Measurements from ENCODE around the gene ANGPTL4.

DNA sequence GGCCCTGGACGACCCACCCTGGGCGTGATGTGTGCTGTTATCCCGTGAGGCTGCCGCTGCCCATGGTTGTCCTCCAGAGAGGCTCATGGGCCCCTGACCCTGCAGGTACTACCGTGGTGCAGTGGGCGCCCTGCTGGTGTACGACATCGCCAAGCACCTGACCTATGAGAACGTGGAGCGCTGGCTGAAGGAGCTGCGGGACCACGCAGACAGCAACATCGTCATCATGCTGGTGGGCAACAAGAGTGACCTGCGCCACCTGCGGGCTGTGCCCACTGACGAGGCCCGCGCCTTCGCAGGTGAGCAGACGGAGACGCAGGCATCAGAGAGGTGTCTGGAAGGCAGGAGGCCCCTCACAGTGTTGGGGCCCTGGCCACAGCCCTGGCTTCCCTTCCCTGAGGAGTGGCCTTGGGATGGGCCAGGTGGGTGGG lies 38.0 kb downstream of the ANGPTL4 start:
- TF ChIP-seq, protein P1, sequence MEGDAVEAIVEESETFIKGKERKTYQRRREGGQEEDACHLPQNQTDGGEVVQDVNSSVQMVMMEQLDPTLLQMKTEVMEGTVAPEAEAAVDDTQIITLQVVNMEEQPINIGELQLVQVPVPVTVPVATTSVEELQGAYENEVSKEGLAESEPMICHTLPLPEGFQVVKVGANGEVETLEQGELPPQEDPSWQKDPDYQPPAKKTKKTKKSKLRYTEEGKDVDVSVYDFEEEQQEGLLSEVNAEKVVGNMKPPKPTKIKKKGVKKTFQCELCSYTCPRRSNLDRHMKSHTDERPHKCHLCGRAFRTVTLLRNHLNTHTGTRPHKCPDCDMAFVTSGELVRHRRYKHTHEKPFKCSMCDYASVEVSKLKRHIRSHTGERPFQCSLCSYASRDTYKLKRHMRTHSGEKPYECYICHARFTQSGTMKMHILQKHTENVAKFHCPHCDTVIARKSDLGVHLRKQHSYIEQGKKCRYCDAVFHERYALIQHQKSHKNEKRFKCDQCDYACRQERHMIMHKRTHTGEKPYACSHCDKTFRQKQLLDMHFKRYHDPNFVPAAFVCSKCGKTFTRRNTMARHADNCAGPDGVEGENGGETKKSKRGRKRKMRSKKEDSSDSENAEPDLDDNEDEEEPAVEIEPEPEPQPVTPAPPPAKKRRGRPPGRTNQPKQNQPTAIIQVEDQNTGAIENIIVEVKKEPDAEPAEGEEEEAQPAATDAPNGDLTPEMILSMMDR (IDR thresholded peaks at IDR 0.05; ENCODE audit: insufficient read depth, low read length, poor library complexity, severe bottlenecking): no peak
- TF ChIP-seq EZH2phosphoT487 (conservative IDR thresholded peaks at IDR 0.05; ENCODE audit: low read length): no peak
